HG02759 (cell line): ENCODE results near the gene LINGO1.

Experiments used
- ATAC-seq: cut with Tn5 transposase; IDR thresholded peaks from one replicate; pipeline ENCODE4 v1.9.1; 2021; ENCODE audit warnings: mild to moderate bottlenecking, moderate library complexity; ENCODE audit not compliant: unreplicated experiment

The LINGO1 gene

DNA sequence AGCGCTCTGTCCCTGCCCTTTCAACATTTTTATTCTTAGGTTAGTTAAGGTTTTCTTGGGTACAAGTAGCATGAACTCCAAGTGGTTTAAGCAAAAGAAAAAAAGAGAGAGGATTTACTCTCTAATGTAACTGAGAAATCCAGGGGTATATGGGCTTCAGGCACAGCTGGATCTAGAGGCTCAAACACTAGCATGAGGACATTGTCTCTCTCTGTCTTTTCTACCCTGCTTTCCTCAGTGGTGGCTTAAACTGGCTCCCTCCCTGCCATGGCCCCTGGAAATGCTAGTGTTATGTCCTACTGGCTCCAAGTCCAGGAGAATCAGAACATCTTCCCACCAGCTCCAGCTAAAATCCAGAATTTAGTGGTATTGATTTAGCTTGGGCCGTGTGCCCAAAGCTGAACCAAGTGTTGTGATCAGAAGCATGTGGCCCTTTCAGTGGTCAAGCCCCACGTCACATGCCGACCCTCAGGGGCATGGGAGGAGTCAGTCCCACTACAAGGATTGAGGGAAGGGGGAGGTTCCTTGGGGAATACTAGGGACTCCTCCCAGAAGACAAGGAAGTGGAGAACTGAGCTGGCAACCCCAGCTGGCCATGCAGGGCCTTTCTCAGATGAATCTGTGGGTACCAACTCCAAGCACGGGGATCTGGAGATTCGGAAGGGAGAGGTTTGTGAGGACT, 58.0 kb downstream of the LINGO1 start:
- no peak for ATAC-seq

GRCh38 chr15:77573802-77574201, 58.9 kb downstream of the LINGO1 start:
- no peak for ATAC-seq

DNA sequence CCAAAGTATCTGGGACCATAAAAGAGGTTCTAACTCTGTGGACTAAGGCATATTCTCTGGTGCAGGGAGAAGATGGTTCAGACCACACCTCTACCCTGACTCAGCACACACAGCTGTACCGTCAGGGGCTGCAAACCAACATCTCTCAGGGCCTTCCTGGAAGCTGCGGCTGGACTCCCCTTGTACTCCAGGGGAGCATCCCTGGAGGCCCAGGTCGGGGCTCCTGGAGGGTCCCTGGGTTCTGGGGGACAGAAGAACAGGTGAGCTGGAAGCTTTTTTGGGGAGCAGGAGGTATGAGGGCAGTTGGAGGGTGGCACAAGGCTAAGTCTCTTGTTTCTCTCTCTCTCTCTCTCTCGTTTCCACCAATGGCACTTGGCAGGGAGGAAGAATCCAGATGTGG, 60.5 kb downstream of the LINGO1 start:
- no peak for ATAC-seq

DNA sequence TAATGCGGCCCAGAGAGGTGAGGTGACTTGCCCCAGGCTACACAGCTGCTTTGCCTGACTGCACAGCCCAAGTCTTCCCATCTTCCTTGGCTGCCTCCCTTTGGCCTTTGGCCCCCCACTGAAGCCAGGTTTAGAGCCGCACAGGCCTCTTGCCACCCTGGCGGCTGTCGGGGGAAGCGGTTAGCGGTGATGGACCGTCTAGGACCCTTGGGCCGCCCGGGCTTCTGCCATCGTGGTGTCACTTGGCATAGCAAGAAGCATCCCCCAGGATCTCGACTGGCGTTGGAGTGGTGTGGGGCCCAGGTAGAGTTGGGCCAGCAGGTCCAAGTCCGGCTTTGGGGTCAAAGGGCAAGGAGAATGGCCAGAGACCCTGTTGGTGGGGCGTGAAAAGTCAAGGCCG, 61.0 kb downstream of the LINGO1 start:
- ATAC-seq, result no peak

GRCh38 chr15:77571181-77571580, 61.5 kb downstream of the LINGO1 start:
- ATAC-seq, result no peak

DNA sequence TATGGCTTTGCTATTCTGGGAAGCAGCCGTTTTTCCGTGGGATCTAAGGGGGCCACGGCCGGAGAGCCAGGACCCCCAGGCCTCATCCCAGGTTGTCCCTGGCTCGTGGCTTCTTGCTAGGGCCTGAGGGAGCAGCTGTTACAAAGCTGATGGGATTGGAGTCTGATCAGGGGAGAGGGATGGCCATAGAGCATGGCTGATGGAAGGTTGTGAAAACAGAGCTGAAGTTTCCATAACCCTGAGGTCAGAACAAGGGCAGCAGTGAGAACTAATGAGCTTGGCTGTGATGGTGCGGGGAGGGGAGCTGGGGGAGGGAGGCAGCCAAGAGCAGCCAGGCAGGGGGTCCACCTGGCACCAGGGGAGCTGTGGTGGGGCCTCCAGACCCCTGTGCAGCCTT, 63.0 kb downstream of the LINGO1 start:
- no peak for ATAC-seq

GRCh38 chr15:77568973-77569728, 63.6 kb downstream of the LINGO1 start:
- ATAC-seq, result no peak

DNA sequence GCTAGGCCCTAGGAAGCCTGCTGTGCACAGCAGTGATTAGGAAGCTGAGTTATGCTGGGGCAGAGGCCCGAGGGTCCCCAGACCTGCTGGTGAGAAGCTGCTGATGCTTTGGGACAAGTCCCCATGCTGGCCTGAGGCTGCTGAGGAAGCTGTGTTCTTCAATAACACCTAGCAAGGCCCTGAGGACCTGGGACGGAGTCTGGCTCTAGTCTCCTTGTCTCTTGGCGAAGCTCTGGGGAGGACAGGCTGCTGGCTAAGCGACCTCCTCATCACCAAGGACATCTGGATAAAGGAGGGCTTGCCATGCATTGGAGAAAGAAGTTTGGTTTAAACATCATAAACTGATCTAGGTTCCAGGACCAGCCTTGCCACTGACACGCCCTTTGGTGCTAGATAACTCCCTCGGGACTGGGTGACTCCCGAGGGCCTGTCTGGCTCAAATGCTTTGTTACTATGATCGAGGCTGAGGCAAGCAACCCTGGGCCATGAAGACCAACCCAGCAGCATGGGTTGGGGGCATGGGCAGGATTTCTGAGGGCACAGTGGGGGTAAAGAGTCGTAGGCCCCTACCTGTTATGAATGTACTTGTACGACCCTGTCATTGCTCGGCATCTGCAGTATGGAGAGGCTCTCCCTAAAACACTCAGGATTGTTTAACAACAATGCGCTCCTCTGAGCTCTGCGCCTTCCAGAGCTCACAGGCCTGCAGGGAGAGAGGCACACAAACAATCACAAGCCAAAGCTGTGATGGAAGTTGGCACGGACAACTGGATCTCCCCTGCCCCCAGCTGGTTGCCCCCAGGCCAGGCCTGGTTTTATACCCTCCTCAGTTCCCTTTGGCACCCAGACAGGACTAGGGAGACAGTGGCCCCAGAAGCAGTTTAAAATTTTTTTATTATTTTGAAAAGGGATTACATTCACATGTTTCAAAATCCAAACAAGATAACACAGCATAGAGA, 64.4 kb downstream of the LINGO1 start:
- ATAC-seq, result no peak

DNA sequence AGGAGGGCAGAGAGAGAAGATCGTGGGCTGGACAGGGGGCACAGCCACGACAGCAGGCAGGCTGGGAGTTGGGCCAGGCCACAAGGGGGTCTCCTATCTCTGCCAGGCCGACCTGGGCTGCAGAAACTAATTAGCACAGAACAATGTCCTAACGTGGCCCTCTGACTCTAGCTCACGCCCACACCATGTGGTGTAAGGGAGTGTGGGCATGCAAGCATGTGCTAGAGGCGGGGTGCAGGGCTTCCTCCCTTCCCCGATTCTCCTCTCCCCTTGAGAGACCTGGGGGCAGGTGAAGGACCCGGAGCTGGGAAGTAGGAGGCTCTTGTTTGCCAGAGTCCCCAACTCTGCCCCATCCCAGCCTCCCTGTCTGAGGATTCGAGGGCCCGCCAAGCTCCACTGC, 65.5 kb downstream of the LINGO1 start:
- no peak for ATAC-seq

GRCh38 chr15:77566092-77566491, 66.6 kb downstream of the LINGO1 start:
- no peak for ATAC-seq

GRCh38 chr15:77565378-77565915, 67.3 kb downstream of the LINGO1 start:
- ATAC-seq, result no peak

- ATAC-seq, result no peak
These were observed 67.8 kb downstream of the LINGO1 start for GRCh38 chr15:77564938-77565337.

DNA sequence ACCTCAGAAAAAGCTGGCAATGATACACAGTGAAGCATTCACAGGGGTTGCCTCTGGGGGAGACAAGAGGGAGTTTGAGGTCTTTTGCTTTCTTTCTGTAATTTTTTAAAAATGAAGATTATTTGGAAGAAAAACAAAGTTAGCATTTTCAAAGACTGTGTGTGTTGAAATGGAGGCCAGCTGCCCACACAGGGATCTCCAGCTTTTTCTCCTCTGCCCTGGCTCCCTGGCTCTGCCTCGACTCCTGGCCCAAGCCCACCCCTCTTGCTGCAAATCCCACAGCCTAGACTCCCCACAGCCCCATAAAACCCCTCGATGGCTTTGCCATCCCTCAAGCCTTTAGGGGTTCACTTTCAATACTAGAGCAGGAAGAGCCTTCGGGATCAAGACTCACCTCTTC, 68.4 kb downstream of the LINGO1 start:
- ATAC-seq, result no peak

GRCh38 chr15:77563623-77564156, 69.0 kb downstream of the LINGO1 start:
- ATAC-seq, result no peak
